ENCODE data around the gene IGFL1.
"Not testable (repeated sequence)": the region's sequence is repeated elsewhere in the genome, so short reads cannot be mapped to it uniquely, and the experiment has no call there.

Gene IGFL1

GRCh38 chr19:46195919-46196318, 33.6 kb upstream of the IGFL1 start:
- not testable (repeated sequence) for H3K9me3 Mint-ChIP-seq, H3K4me1 Mint-ChIP-seq, DNase-seq, ATAC-seq, H3K27ac Mint-ChIP-seq, H3K4me3 Mint-ChIP-seq
- peaks cover 77% of the 10 kb centered on the region for H3K27me3 Mint-ChIP-seq

GRCh38 chr19:46196410-46197124, 33.0 kb upstream of the IGFL1 start:
- Mint-ChIP-seq H3K9me3 (no peaks in the 10 kb centered on the region), H3K4me3 (no peak overlapping the region), H3K27me3 (peaks cover 77% of the 10 kb centered on the region), H3K27ac (peak overlapping the region in 1 of 2 donors; percentile 36), H3K4me1 (no peaks in the 10 kb centered on the region)
- ATAC-seq (no peak), DNase-seq (no peak)

DNA sequence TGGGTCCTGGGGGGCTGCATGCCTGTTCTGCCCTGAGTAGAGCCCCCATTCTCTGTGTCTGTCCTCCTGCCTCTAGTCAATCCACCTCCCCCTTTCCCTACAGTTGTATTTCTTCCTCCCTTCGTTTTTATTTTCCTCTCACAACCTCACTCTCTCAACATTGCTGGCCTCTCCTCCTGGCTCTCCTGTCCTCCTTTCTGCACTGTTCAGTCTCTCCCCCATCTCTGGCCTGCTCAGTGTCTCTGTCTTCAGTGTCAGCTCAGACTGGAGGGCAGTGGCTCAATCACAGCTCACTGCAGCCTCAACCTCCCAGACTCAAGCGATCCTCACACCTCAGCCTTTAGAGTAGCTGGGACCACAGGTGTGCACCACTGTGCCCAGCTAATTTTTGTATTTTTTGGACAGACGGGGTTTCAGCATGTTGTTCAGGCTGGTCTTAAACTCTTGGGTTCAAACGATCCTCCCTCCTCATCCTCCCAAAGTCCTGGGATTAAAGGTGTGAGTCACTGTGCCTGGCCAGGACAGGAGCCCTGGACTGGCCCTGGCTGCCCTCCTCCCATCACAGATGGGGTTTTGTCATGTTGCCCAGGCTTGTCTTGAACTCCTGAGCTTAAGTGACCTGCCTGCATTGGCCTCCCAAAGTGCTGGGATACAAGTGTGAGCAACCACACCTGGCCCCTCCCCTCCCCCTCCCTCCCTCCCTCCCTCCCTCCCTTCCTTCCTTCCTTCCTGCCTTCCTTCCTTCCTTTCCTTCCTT, 32.0 kb upstream of the IGFL1 start:
- ATAC-seq (no peak), DNase-seq (no peak)
- Mint-ChIP-seq H3K9me3 (no peaks in the 10 kb centered on the region), H3K4me1 (no peaks in the 10 kb centered on the region), H3K4me3 (no peak overlapping the region), H3K27ac (peak overlapping the region in 1 of 2 donors; percentile 8), H3K27me3 (peaks cover 79% of the 10 kb centered on the region)

GRCh38 chr19:46198756-46199155, 30.8 kb upstream of the IGFL1 start:
- H3K4me1 Mint-ChIP-seq = no peaks in the 10 kb centered on the region
- DNase-seq (no peak), ATAC-seq (no peak)
- H3K4me3 Mint-ChIP-seq = no peak overlapping the region
- H3K27ac Mint-ChIP-seq = peak overlapping the region in 1 of 2 donors; percentile 22
- H3K9me3 Mint-ChIP-seq = no peaks in the 10 kb centered on the region
- peaks cover 76% of the 10 kb centered on the region for H3K27me3 Mint-ChIP-seq

GRCh38 chr19:46201454-46202310, 27.9 kb upstream of the IGFL1 start:
- no peak overlapping the region for H3K4me3 Mint-ChIP-seq
- ATAC-seq (no peak), DNase-seq (no peak)
- H3K9me3 Mint-ChIP-seq = no peaks in the 10 kb centered on the region
- H3K27ac Mint-ChIP-seq = no peak overlapping the region
- H3K27me3 Mint-ChIP-seq = peaks cover 49% of the 10 kb centered on the region
- no peaks in the 10 kb centered on the region for H3K4me1 Mint-ChIP-seq

- H3K9me3 Mint-ChIP-seq = no peaks in the 10 kb centered on the region
- no peak for DNase-seq
- H3K27ac Mint-ChIP-seq = no peak overlapping the region
- H3K4me1 Mint-ChIP-seq = no peaks in the 10 kb centered on the region
- peaks cover 42% of the 10 kb centered on the region for H3K27me3 Mint-ChIP-seq
- no peak for ATAC-seq
- H3K4me3 Mint-ChIP-seq = no peak overlapping the region
These were observed 27.1 kb upstream of the IGFL1 start for GRCh38 chr19:46202426-46202825.

DNA sequence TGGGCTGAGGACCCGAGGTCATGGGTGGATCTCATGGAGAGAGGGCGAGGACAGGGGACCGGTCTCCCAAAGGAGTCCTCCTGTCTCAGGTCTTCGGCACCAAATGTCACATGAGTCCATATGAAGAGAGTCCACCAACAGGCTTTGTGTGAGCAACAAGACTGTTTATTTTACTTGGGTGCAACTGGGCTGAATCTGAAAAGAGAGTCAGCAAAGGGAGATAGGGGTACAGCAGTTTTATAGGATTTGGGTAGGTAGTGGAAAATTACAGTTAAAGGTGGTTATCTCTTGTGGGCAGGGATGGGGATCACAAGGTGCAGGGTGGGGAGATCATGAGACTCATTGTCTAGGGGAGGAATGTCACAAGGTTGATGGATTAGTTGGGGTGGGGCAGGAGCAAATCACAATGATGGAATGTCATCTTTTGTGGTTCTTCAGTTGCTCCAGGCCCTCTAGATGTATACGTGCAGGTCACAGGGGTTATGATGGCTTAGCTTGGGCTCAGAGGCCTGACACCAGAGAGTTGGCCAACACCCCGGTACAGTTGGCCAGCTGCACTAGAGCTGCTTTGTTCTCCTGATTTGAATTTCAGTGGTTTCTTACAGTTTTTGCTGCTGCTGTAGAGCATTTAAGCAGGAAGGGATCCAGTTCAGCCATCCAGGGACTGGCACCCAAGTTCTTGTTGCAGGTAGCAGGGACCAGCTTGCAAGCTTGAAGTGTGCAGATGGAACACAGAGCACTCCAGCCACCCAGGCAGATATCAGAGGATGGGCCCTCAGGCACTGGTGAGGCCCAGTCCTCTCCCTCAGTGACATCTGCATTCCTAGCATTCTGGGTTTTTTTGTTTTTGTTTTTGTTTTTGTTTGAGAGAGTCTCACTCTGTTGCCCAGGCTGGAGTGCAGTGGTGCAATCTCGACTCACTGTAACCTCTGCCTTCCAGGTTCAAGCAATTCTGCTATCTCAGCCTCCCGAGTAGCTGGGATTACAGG, 26.4 kb upstream of the IGFL1 start:
- Mint-ChIP-seq H3K27ac (no peak overlapping the region), H3K4me3 (no peak overlapping the region), H3K9me3 (no peaks in the 10 kb centered on the region), H3K4me1 (peaks cover under 1% of the 10 kb centered on the region), H3K27me3 (peaks cover 39% of the 10 kb centered on the region)
- DNase-seq = no peak
- ATAC-seq = no peak

- no peaks in the 10 kb centered on the region for H3K9me3 Mint-ChIP-seq
- H3K4me3 Mint-ChIP-seq = no peak overlapping the region
- no peak for DNase-seq
- peaks cover 39% of the 10 kb centered on the region for H3K27me3 Mint-ChIP-seq
- no peak for ATAC-seq
- H3K4me1 Mint-ChIP-seq = peaks cover 9% of the 10 kb centered on the region
- H3K27ac Mint-ChIP-seq = no peak overlapping the region
These were observed 25.5 kb upstream of the IGFL1 start for GRCh38 chr19:46204008-46204407.

GRCh38 chr19:46205183-46205984, 24.2 kb upstream of the IGFL1 start:
- DNase-seq (no peak), ATAC-seq (no peak)
- Mint-ChIP-seq H3K4me1 (peaks cover 22% of the 10 kb centered on the region), H3K27ac (no peak overlapping the region), H3K4me3 (no peak overlapping the region), H3K9me3 (no peaks in the 10 kb centered on the region), H3K27me3 (peaks cover 52% of the 10 kb centered on the region)

DNA sequence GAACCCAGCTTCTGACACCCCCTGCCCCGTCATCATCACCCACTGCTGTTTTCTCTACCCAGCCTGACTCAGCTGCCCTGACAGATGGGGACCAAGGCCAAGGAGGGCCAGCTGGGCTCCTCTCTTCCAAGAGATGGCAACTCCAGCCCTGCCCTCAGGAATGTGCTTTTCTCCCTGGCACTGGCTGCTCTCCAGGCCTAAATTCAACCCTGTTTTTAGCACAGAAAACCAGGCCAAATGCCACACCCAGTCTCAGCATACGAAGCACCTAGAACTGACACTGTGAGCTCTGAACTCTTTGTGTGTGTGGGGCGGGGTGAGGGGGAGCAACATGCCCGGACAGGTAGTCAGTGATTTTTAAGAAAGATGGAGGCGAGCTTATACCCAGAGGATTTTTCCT, 23.4 kb upstream of the IGFL1 start:
- peaks cover 54% of the 10 kb centered on the region for H3K27me3 Mint-ChIP-seq
- H3K4me3 Mint-ChIP-seq = no peak overlapping the region
- no peak for ATAC-seq
- H3K27ac Mint-ChIP-seq = no peak overlapping the region
- DNase-seq = no peak
- no peaks in the 10 kb centered on the region for H3K9me3 Mint-ChIP-seq
- H3K4me1 Mint-ChIP-seq = peaks cover 22% of the 10 kb centered on the region

DNA sequence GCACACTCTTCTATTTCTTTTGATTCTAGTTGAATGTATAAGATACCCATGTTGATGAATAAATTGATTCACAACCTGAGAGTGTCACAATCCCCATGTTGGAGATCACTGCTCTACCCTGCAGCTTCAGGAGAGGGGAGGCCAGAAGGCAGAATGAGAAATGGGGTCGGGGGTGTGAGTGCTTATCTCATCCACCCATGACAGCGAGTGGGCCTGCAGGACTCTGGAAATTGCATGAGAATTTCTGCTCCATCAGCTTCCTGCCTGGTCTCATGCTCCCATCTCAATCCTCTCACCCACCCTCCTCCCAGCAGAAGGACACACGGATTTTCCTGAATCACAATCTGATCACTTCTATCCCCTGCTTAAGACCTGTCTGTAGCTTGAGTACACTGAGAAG, 22.9 kb upstream of the IGFL1 start:
- H3K9me3 Mint-ChIP-seq = no peaks in the 10 kb centered on the region
- DNase-seq (no peak), ATAC-seq (no peak)
- H3K4me3 Mint-ChIP-seq = no peak overlapping the region
- H3K27ac Mint-ChIP-seq = no peak overlapping the region
- H3K4me1 Mint-ChIP-seq = peaks cover 22% of the 10 kb centered on the region
- H3K27me3 Mint-ChIP-seq = peaks cover 54% of the 10 kb centered on the region

- Mint-ChIP-seq H3K4me1 (peaks cover 22% of the 10 kb centered on the region), H3K27me3 (peaks cover 53% of the 10 kb centered on the region)
- H3K27ac Mint-ChIP-seq, DNase-seq, H3K9me3 Mint-ChIP-seq, H3K4me3 Mint-ChIP-seq, ATAC-seq: not testable (repeated sequence)
These were observed 21.7 kb upstream of the IGFL1 start for GRCh38 chr19:46207858-46208257.

DNA sequence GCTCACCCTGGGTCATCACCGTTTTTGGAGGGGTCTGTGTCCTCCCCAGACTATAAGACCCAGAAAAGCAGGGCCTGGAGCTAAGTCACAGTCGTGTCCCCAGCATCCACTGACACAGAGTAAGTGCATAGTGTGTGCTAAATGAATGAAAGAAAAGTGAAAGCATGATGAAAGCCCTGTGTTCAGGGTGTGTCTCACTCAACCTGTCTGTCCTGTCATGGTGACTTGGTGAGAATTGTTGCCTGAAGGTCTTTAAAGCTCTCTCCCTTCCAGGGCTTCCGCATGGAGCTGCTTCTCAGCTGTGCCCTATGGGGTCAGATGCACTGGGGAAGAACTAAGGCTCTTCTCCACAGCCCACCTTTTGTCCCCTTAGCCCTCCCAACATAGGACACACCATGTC, 20.5 kb upstream of the IGFL1 start:
- Mint-ChIP-seq H3K9me3 (no peaks in the 10 kb centered on the region), H3K27ac (no peak overlapping the region), H3K4me3 (peak overlapping the region in 1 of 2 donors; percentile 30), H3K4me1 (peaks cover 22% of the 10 kb centered on the region), H3K27me3 (peaks cover 59% of the 10 kb centered on the region)
- DNase-seq (no peak), ATAC-seq (no peak)

- ATAC-seq (no peak), DNase-seq (no peak)
- Mint-ChIP-seq H3K4me1 (peaks cover 22% of the 10 kb centered on the region), H3K4me3 (peak overlapping the region in 1 of 2 donors; percentile 30), H3K27me3 (peaks cover 62% of the 10 kb centered on the region), H3K9me3 (no peaks in the 10 kb centered on the region), H3K27ac (no peak overlapping the region)
These were observed 20.1 kb upstream of the IGFL1 start for GRCh38 chr19:46209472-46209871.

All from stimulated activated naive CD8-positive, alpha-beta T cell treated with anti-CD3 and anti-CD28 coated beads, Interleukin-15, amount 100 ng/mL, for 72 hours (primary cell).